Endothelial cell of umbilical vein (primary cell): ENCODE data around the gene SLFN11. TPM values are rescaled to one million over a fixed set of nuclear protein-coding genes. Genes with fewer than 3 reads are reported as not detected.
"Not testable (repeated sequence)": the region's sequence is repeated elsewhere in the genome, so short reads cannot be mapped to it uniquely, and the experiment has no call there.

ENCODE experiments used
- BruUV-seq: library from RNA; stranded (reverse); fragments of 400-500 nt; replicated peaks from 2 replicates; lab custom pipeline; 2021; lab: Mats Ljungman, UMichigan
- CTCF ChIA-PET: fragments of 300-600, 350-600 bp; sonication (Branson Sonifier 250); formaldehyde crosslinking; loops from one replicate; lab custom pipeline; 2021; ENCODE audit warnings: antibody characterized with exemption, inconsistent platforms; lab: Charles Lee
- POLR2A ChIA-PET: fragments of 300-600, 350-600 bp; sonication (Branson Sonifier 250); formaldehyde crosslinking; loops from one replicate; lab custom pipeline; 2021; ENCODE audit warnings: antibody characterized with exemption, inconsistent platforms; lab: Charles Lee
- DNase-seq: peaks from one replicate; pipeline ENCODE4 v3.0.0-alpha.2; 2011; ENCODE audit warnings: low read depth, low spot score
- FAIRE-seq: peaks from 2 replicates; lab custom pipeline; 2011; peaks lifted over from hg19 to GRCh38; lab: Jason Lieb, UNC
- H2AFZ ChIP-seq: 2 replicates; pipeline ENCODE4 v1.6.0; 2012; ENCODE audit warnings: low read depth, low read length, control low read depth, inconsistent platforms
- H3K27ac ChIP-seq: 2 replicates; pipeline ENCODE4 v1.5.1; 2011; ENCODE audit warnings: low read depth, mild to moderate bottlenecking, control low read depth, low read length, moderate library complexity; ENCODE audit not compliant: insufficient read depth
- H3K27me3 ChIP-seq, 2 experiments: 2 replicates each; pipeline versions ENCODE4 v1.6.0 to v1.6.1; 2011; ENCODE audit warnings: low read length in 2 of 2, mixed read lengths in 1 of 2; ENCODE audit not compliant: control insufficient read depth in 2 of 2, insufficient read depth in 2 of 2
- H3K36me3 ChIP-seq, 2 experiments: 2 replicates in 1 of 2; 3 replicates in 1 of 2; pipeline ENCODE4 v1.5.1; 2011; ENCODE audit warnings: low read length in 2 of 2, mild to moderate bottlenecking in 1 of 2, moderate library complexity in 1 of 2; ENCODE audit not compliant: control insufficient read depth in 2 of 2, insufficient read depth in 2 of 2; ENCODE audit errors: extremely low read depth in 1 of 2
- H3K4me1 ChIP-seq: 3 replicates; pipeline ENCODE4 v1.5.1; 2011; ENCODE audit warnings: mild to moderate bottlenecking, low read length; ENCODE audit not compliant: control insufficient read depth, insufficient read depth; ENCODE audit errors: extremely low read depth
- H3K4me2 ChIP-seq: 2 replicates; pipeline ENCODE4 v1.6.1; 2011; ENCODE audit warnings: low read length, control low read depth, mixed read lengths; ENCODE audit not compliant: insufficient read depth
- H3K4me3 ChIP-seq, 3 experiments: fragments of 200-600 bp in 1 of 3; sonication (generic), shearing (Covaris generic) in 1 of 3; replicated peaks in 1 of 3; 2 replicates each; pipeline ENCODE4 v1.5.1; 2011 to 2016; ENCODE audit warnings: control low read depth in 3 of 3, low read length in 3 of 3, mild to moderate bottlenecking in 2 of 3, inconsistent platforms in 1 of 3, low read depth in 1 of 3, moderate library complexity in 1 of 3; ENCODE audit not compliant: insufficient read depth in 1 of 3
- H3K79me2 ChIP-seq: 2 replicates; pipeline ENCODE4 v1.6.0; 2012; ENCODE audit warnings: low read length, inconsistent platforms; ENCODE audit not compliant: control insufficient read depth, insufficient read depth
- H3K9ac ChIP-seq: replicated peaks from 2 replicates; pipeline ENCODE3; 2011; ENCODE audit warnings: low read length, control low read depth; ENCODE audit not compliant: insufficient read depth; ENCODE audit errors: extremely low read depth
- H3K9me1 ChIP-seq: replicated peaks from 3 replicates; pipeline ENCODE4 v1.6.0; 2011; ENCODE audit warnings: mild to moderate bottlenecking, low read length; ENCODE audit not compliant: control insufficient read depth, insufficient read depth; ENCODE audit errors: extremely low read depth
- H3K9me3 ChIP-seq: replicated peaks from 2 replicates; pipeline ENCODE4 v1.5.1; 2012; ENCODE audit warnings: low read length, inconsistent platforms; ENCODE audit not compliant: control insufficient read depth, insufficient read depth
- H4K20me1 ChIP-seq: replicated peaks from 2 replicates; pipeline ENCODE3; 2011; ENCODE audit warnings: mild to moderate bottlenecking, low read length; ENCODE audit not compliant: control insufficient read depth, insufficient read depth; ENCODE audit errors: extremely low read depth
- EZH2 ChIP-seq: IDR thresholded peaks from 2 replicates; pipeline ENCODE4 v1.6.1; 2012; ENCODE audit warnings: borderline replicate concordance, low read depth, mild to moderate bottlenecking, moderate library complexity, low read length, inconsistent platforms; ENCODE audit not compliant: severe bottlenecking
- FOS ChIP-seq: IDR thresholded peaks from 2 replicates; pipeline ENCODE4 v1.6.1; 2011; ENCODE audit warnings: mild to moderate bottlenecking, low read length, moderate library complexity, borderline replicate concordance; ENCODE audit not compliant: insufficient read depth
- GATA2 ChIP-seq: IDR thresholded peaks from 2 replicates; pipeline ENCODE4 v1.7.0; 2011; ENCODE audit warnings: low read depth, mild to moderate bottlenecking, moderate library complexity, mixed read lengths, low read length; ENCODE audit not compliant: insufficient read length, insufficient read depth
- JUN ChIP-seq: IDR thresholded peaks from 2 replicates; pipeline ENCODE4 v1.6.1; 2011; ENCODE audit warnings: borderline replicate concordance, low read depth; ENCODE audit not compliant: insufficient read length, insufficient read depth
- MAX ChIP-seq: IDR thresholded peaks from 2 replicates; pipeline ENCODE4 v1.6.1; 2011; ENCODE audit not compliant: insufficient read depth, insufficient read length
- MYC ChIP-seq: IDR thresholded peaks from one replicate; pipeline ENCODE4 v1.6.1; 2011; ENCODE audit warnings: mild to moderate bottlenecking, low read depth, low read length
- POLR2A ChIP-seq: IDR thresholded peaks from 2 replicates; pipeline ENCODE4 v1.6.1; 2012; ENCODE audit warnings: low read depth, mild to moderate bottlenecking, control low read depth, low read length
- POLR2AphosphoS5 ChIP-seq: IDR thresholded peaks from 2 replicates; pipeline ENCODE4 v1.6.1; 2012; ENCODE audit warnings: low read depth, mild to moderate bottlenecking, control low read depth, low read length, moderate library complexity; ENCODE audit not compliant: insufficient read depth
- dilution Hi-C: fragments of 300-500 bp; cut with MboI; formaldehyde crosslinking; loops from one replicate; pipeline ENCODE4 v1.15.0; 2019; ENCODE audit warnings: low sequenced_read_pairs; ENCODE audit not compliant: extremely low pct_ligation_motif_present
- intact Hi-C: fragments of 100-400 bp; cut with micrococcal nuclease; formaldehyde crosslinking; loops from one replicate; pipeline ENCODE4 v1.10.0; 2022
- polyA plus RNA-seq, 4 experiments: library from polyadenylated mRNA; depleted of rRNA in 3 of 4; stranded (reverse) in 3 of 4; unstranded in 1 of 4; fragments of >200 nt; gene quantifications; 2 replicates each; pipeline versions ENCODE4 v1.2.1 to v1.2.3, GENCODE V29; 2011 to 2012; ENCODE audit warnings: missing spikeins in 1 of 4
- total RNA-seq: library from RNA; stranded (reverse); gene quantifications from 2 replicates; pipeline ENCODE4 v1.2.3, GENCODE V29; 2021
- TF ChIP-seq, protein P1 (sequence below), 2 donors: IDR thresholded peaks; 1 replicate in 1 of 2; 2 replicates in 1 of 2; pipeline ENCODE4 v1.5.1; 2011; ENCODE audit warnings: low read length in 2 of 2, mild to moderate bottlenecking in 2 of 2, moderate library complexity in 2 of 2, control low read depth in 1 of 2, inconsistent platforms in 1 of 2, low read depth in 1 of 2; ENCODE audit not compliant: insufficient read depth in 1 of 2; ENCODE audit errors: extremely low read depth in 1 of 2

Gene SLFN11
- total and polyA plus RNA-seq, 2 donors (not counting 3 experiments of a cell fraction or from before 2014, with no cell fraction given), result 37.0 to 110 TPM

GRCh38 chr17:35416659-35417058 is 43.2 kb upstream of the SLFN11 start:
- no peak overlapping the region for H3K4me3 ChIP-seq
- H3K9me1 ChIP-seq, result no peaks in the 10 kb centered on the region
- H3K4me1 ChIP-seq, result no peaks in the 10 kb centered on the region
- no peak overlapping the region for H3K9ac ChIP-seq
- DNase-seq (no peak), FAIRE-seq (no peak)
- no peaks in the 10 kb centered on the region for H3K27me3 ChIP-seq
- TF ChIP-seq EZH2 (no peak), POLR2A (no peak), MAX (no peak), POLR2AphosphoS5 (no peak), FOS (no peak), GATA2 (no peak), MYC (no peak), JUN (no peak)
- TF ChIP-seq, protein P1, sequence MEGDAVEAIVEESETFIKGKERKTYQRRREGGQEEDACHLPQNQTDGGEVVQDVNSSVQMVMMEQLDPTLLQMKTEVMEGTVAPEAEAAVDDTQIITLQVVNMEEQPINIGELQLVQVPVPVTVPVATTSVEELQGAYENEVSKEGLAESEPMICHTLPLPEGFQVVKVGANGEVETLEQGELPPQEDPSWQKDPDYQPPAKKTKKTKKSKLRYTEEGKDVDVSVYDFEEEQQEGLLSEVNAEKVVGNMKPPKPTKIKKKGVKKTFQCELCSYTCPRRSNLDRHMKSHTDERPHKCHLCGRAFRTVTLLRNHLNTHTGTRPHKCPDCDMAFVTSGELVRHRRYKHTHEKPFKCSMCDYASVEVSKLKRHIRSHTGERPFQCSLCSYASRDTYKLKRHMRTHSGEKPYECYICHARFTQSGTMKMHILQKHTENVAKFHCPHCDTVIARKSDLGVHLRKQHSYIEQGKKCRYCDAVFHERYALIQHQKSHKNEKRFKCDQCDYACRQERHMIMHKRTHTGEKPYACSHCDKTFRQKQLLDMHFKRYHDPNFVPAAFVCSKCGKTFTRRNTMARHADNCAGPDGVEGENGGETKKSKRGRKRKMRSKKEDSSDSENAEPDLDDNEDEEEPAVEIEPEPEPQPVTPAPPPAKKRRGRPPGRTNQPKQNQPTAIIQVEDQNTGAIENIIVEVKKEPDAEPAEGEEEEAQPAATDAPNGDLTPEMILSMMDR (IDR thresholded peaks at IDR 0.05; ENCODE audit: extremely low read depth in 1 of 2, insufficient read depth in 1 of 2, low read depth in 1 of 2, low read length in 2 of 2), result no peak
- no TSS peak for BruUV-seq
- ChIA-PET CTCF (no interaction called here), POLR2A (no interaction called here)
- dilution Hi-C loops, result no loop called here
- H3K79me2 ChIP-seq, result peaks cover 59% of the 10 kb centered on the region
- H2AFZ ChIP-seq, result no peak overlapping the region
- no peak overlapping the region for H3K4me2 ChIP-seq
- intact Hi-C loops, result no loop called here
- no peaks in the 10 kb centered on the region for H3K9me3 ChIP-seq
- no peak overlapping the region for H3K27ac ChIP-seq
- H3K36me3 ChIP-seq, result peaks cover 7 to 13% of the 10 kb centered on the region in 2 experiments
- peaks cover 3% of the 10 kb centered on the region for H4K20me1 ChIP-seq

- DNase-seq, H3K4me1 ChIP-seq, H3K9me3 ChIP-seq, H2AFZ ChIP-seq, H4K20me1 ChIP-seq, H3K9me1 ChIP-seq, H3K27me3 ChIP-seq, BruUV-seq, H3K27ac ChIP-seq, H3K4me2 ChIP-seq, POLR2A ChIA-PET, H3K4me3 ChIP-seq, H3K9ac ChIP-seq, dilution Hi-C loops, FAIRE-seq, intact Hi-C loops: not testable (repeated sequence)
- H3K36me3 ChIP-seq, result peaks cover 11 to 22% of the 10 kb centered on the region in 2 experiments
- CTCF ChIA-PET, result interaction anchor here (0.9 kb wide), 1 partner anchor 9 kb away, joined by 3 read pairs; no protein-coding TSS in a partner anchor
- peaks cover 52% of the 10 kb centered on the region for H3K79me2 ChIP-seq
Observed at GRCh38 chr17:35414707-35415106, 41.3 kb upstream of the SLFN11 start.
